Activated CD8-positive, alpha-beta memory T cell treated with anti-CD3 and anti-CD28 coated beads for 1 hour (primary cell): ENCODE data around the gene IL3.

Source experiments
- DNase-seq, 2 donors: peaks; one replicate each; pipeline ENCODE4 v3.0.0-alpha.2; 2020; ENCODE audit warnings: low read depth in 1 of 2; ENCODE audit errors: extremely low read depth in 1 of 2

The IL3 gene

GRCh38 chr5:132072070-132072469, 11.6 kb downstream of the IL3 start:
- no peak for DNase-seq

GRCh38 chr5:132072528-132072927, 12.1 kb downstream of the IL3 start:
- no peak for DNase-seq

- DNase-seq: no peak
Measured at GRCh38 chr5:132073231-132074013, 13.0 kb downstream of the IL3 start, which contains the start of gene CSF2. TSS of gene CSF2 (plus strand) at chr5:132073789. CDS start at chr5:132073824, 35 bp downstream.

- DNase-seq: no peak
Measured at GRCh38 chr5:132074091-132074771, 13.8 kb downstream of the IL3 start.

- no peak for DNase-seq
Measured at GRCh38 chr5:132074772-132075718, 14.6 kb downstream of the IL3 start.

GRCh38 chr5:132075719-132076077, 15.2 kb downstream of the IL3 start:
- DNase-seq: no peak

DNA sequence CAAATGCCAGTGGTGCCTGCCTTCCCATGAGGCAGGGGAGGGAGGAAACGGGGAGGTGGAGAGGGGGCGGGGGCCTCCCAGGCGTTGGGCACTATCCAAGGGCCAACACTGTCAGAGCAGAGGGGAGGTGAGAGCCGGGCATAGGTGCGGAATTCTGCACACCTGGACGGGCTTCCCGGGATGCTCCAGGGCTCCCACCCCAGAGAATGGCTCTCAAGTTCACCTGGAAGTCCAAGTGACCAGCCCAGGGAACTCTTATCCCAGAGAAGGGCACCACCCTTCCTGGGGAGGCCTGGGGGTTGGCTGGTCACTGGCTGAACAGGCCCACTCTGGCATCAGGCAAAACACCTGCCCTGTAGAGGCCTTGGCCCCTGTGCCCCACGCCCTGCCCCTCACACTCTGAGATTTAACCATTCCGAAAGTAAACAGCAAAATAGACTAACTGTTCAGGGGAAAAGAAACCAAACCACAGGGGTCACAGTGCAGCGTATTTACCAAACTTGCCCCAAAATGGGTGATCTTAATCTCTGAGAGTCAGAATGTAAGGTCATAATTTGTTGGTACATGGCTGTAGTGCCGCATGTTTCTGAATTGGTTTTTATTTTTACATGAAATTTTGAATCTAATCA, 15.9 kb downstream of the IL3 start:
- DNase-seq: no peak

GRCh38 chr5:132076983-132077382, 16.5 kb downstream of the IL3 start:
- DNase-seq: no peak

DNA sequence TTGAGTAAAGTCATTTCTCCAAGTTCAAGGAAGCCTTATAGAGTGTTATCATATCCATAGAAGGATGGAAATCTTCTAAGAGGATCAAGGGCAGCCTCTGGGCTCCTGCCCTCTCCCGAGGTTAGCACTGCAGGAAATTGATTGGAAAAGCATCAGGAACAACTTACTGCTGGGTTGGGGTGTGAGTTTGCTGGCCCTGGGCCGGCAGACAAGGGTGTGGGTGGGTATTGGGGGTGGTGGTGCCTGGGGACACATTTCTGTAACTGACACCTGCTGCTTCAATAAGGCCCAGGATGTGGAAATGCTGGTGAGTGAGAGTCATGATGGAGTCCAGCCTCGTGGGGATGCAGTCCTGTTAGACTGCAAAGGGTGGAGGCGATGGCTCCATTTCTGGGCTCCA, 18.6 kb downstream of the IL3 start:
- no peak for DNase-seq

GRCh38 chr5:132079619-132080018, 19.2 kb downstream of the IL3 start:
- no peak for DNase-seq

DNA sequence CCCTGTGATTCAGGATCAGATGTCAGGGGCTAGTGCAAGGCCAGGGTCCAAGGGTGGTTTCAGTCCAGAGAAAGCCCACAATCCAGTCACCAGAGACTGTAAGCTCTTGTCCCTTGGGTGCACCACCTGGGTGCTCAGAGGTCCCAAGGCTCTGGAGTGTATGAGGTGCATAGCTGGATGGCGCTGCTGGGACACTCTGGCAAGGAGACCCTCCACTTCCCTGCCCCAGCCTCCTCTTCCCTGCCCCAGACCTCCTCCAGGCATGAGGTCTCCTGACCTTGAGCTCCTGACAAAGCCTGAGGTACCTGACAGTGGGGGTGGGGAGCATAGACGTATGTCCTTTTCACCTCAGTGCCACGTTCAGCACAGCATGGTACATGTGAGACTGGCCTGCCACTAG, 20.1 kb downstream of the IL3 start:
- DNase-seq: no peak

- DNase-seq: no peak
Measured at GRCh38 chr5:132081458-132081857, 21.0 kb downstream of the IL3 start.

DNA sequence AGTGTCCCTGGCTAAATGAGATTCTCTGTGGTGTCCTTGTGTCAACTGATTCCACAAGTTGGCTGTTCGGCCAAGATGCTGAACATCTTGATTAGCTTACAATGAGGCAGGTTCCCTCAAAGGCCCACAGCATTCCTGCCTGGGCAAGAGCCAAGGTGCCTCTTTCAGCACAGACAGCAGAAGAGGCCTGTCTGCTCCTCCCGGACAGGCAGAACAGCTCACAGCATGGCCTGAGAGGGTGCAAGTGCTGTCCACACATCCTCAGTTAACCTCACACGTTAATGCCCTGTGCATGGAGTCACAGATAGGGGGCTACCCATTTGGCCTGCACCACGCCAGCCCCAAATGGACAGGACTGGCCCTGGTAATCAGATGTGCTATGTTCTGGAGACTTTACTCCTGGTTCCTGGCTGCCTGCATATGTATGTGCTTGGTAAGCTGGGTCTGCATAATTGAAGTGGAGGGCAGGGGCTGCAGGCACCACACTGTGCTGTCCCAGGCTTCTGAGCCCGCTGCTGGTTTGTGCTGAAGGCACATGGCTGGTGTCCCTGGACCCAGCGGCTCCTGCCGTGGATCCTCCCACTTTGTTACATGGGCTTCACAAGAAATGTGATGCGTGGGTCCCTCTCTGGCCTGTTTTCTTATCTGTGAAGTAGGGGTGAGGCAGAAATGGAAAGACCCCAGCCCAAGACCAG, 22.0 kb downstream of the IL3 start:
- DNase-seq: no peak

- DNase-seq: no peak
Measured at GRCh38 chr5:132083071-132083678, 22.7 kb downstream of the IL3 start.

GRCh38 chr5:132085686-132086085, 25.2 kb downstream of the IL3 start:
- no peak for DNase-seq

- no peak for DNase-seq
Measured at GRCh38 chr5:132086277-132086794, 25.9 kb downstream of the IL3 start.

DNA sequence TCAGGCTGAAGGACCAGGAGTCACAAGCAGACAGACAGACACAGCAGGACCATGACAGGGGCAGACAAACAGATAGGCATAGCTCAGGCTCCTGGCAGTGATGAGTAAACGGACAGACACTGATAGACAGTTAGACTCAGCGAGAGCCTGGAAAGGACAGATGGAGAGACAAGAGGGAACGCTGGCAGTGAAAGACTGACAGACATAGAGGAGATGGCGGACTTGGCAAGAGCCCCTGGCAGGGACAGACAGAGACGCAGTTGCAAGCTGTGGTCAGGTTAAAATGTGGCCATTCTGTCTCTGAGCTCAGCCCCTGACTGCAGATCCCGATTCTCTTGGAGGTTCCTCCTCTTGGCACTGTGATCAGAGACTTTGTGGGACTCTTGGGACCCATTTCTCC, 26.7 kb downstream of the IL3 start:
- no peak for DNase-seq

GRCh38 chr5:132087661-132088060, 27.2 kb downstream of the IL3 start:
- DNase-seq: no peak

DNA sequence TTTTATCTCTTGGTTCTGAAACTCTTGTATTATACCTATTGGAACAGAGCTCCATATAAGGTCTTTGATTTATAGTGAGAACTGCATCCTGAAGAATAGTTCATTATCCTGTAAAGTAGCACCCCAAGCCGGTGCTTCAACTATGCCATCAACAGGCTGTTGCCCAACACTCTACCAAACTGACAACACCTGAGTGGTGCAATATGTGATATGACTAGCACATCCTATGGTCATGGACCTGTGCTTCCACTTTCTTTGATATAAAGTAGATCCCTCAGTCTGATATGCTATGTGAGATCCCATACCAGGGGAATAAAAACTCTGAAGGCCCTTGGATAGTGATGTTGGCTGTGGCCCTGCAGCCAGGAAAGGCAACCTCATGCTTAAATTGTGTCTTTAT, 28.9 kb downstream of the IL3 start:
- no peak for DNase-seq

GRCh38 chr5:132090107-132090506, 29.7 kb downstream of the IL3 start:
- no peak for DNase-seq
